DMS114 treated with DMSO at 0.1 percent for 48 hours (cell line): ENCODE data around the gene AXIN2.
A peak's percentile ranks its signal among the peaks of the same experiment; 100 is the strongest.

ENCODE experiments used
- DNase-seq: peaks from one replicate; lab custom pipeline; 2025; ENCODE audit not compliant: unreplicated experiment; lab: John Stamatoyannopoulos, UW

AXIN2 gene

GRCh38 chr17:65561452-65562205 is at the start of gene AXIN2:
Gene AXIN2 (minus strand): TSS chr17:65561648. CDS start chr17:65558620, 3,028 bp downstream.
- DNase-seq = peak; percentile 60

- DNase-seq = no peak
Observed at GRCh38 chr17:65609749-65610148, 48.3 kb upstream of the AXIN2 start.

GRCh38 chr17:65609286-65609685 is 47.8 kb upstream of the AXIN2 start:
- DNase-seq = no peak

- DNase-seq = no peak
Observed at GRCh38 chr17:65604070-65604469, 42.6 kb upstream of the AXIN2 start.

GRCh38 chr17:65601881-65602280 is 40.4 kb upstream of the AXIN2 start:
- DNase-seq = no peak

GRCh38 chr17:65601145-65601544 is 39.7 kb upstream of the AXIN2 start:
- DNase-seq = no peak

- no peak for DNase-seq
Observed at GRCh38 chr17:65600518-65600917, 39.1 kb upstream of the AXIN2 start.

GRCh38 chr17:65599650-65600049 is 38.2 kb upstream of the AXIN2 start:
- no peak for DNase-seq

- no peak for DNase-seq
Observed at GRCh38 chr17:65598746-65599145, 37.3 kb upstream of the AXIN2 start.

- no peak for DNase-seq
Observed at GRCh38 chr17:65595071-65595656, 33.7 kb upstream of the AXIN2 start.

- DNase-seq = no peak
Observed at GRCh38 chr17:65593855-65594845, 32.7 kb upstream of the AXIN2 start.

GRCh38 chr17:65593092-65593854 is 31.8 kb upstream of the AXIN2 start:
- DNase-seq = no peak

GRCh38 chr17:65592125-65592965 is 30.9 kb upstream of the AXIN2 start:
- DNase-seq = no peak

- DNase-seq = no peak
Observed at GRCh38 chr17:65589321-65589720, 27.9 kb upstream of the AXIN2 start.

- no peak for DNase-seq
Observed at GRCh38 chr17:65588181-65588808, 26.8 kb upstream of the AXIN2 start.

GRCh38 chr17:65587534-65588180 is 26.2 kb upstream of the AXIN2 start:
- DNase-seq = no peak

GRCh38 chr17:65586899-65587298 is 25.5 kb upstream of the AXIN2 start:
- DNase-seq = no peak

GRCh38 chr17:65584604-65585521 is 23.4 kb upstream of the AXIN2 start:
- no peak for DNase-seq
